Spleen (tissue), 7 donors: ENCODE measurements around the gene LSS.

ENCODE experiments used
- POLR2A ChIP-seq, 3 donors: fragments of 450-650 bp; IDR thresholded peaks; one replicate each; pipeline ENCODE4 v1.5.1; 2017; ENCODE audit warnings: antibody characterized with exemption in 3 of 3, mild to moderate bottlenecking in 1 of 3
- POLR2AphosphoS5 ChIP-seq, 3 donors: sonication (generic); formaldehyde crosslinking; IDR thresholded peaks; one replicate each; pipeline ENCODE4 v1.5.1; 2017; ENCODE audit warnings: antibody characterized with exemption in 3 of 3
- TF ChIP-seq, protein P1 (sequence below), 11 experiments: fragments of 200-600 bp in 7 of 11; fragments of 450-650 bp in 4 of 11; sonication (generic) in 4 of 11; IDR thresholded peaks in 8 of 11; conservative IDR thresholded peaks in 3 of 11; 1 replicate in 7 of 11; 2 replicates in 4 of 11; pipeline versions ENCODE4 v1.4.0 to v1.8.0; 2016 to 2021; ENCODE audit warnings: antibody characterized with exemption in 11 of 11, inconsistent platforms in 4 of 11, mild to moderate bottlenecking in 1 of 11
- donor health status: DM: no; HTN: no; CAD: no; lungs with moderate emphysema.
- donor health status: DM: no; HTN: no; CAD: no.
- donor health status: DM: no; HTN: no; CAD: no.

DNA sequence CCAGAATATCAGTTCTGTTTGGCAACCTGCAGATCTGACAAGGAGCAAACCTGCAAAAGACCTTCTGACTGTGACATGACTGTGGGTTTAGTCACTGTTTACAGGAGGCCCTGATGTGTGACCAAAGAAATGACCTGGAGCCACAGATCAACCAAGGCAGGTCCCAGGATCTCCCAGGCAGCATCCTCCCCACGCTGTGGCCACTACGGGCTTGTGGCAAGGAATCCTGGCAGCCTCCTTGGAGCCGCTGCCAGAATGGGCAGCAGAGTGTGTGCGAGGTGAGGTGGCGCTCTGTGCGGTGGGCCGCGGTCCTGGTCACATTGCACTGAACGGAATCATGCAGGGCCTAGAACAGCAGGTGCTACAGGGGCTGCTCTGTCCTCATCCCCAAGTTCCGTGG, 40.9 kb upstream of the LSS start:
- TF ChIP-seq, protein P1, sequence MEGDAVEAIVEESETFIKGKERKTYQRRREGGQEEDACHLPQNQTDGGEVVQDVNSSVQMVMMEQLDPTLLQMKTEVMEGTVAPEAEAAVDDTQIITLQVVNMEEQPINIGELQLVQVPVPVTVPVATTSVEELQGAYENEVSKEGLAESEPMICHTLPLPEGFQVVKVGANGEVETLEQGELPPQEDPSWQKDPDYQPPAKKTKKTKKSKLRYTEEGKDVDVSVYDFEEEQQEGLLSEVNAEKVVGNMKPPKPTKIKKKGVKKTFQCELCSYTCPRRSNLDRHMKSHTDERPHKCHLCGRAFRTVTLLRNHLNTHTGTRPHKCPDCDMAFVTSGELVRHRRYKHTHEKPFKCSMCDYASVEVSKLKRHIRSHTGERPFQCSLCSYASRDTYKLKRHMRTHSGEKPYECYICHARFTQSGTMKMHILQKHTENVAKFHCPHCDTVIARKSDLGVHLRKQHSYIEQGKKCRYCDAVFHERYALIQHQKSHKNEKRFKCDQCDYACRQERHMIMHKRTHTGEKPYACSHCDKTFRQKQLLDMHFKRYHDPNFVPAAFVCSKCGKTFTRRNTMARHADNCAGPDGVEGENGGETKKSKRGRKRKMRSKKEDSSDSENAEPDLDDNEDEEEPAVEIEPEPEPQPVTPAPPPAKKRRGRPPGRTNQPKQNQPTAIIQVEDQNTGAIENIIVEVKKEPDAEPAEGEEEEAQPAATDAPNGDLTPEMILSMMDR (IDR thresholded peaks at IDR 0.05 in 8 of 11, conservative IDR thresholded peaks at IDR 0.05 in 3 of 11), result no peak
- peak in 2 of 3 donors; percentile 13 to 42 for TF ChIP-seq POLR2AphosphoS5 (IDR thresholded peaks at IDR 0.05)
- no peak for TF ChIP-seq POLR2A (IDR thresholded peaks at IDR 0.05)
